Muscle of back (tissue), 11 donors: ENCODE data around the gene GSN. TPM values are rescaled to one million over a fixed set of nuclear protein-coding genes. Genes with fewer than 3 reads are reported as not detected.
A peak's percentile ranks its signal among the peaks of the same experiment; 100 is the strongest.

ENCODE experiments used
- DNase-seq, 3 donors: peaks; one replicate each; pipeline versions ENCODE4 v3.0.0 to v3.0.0-alpha.2; 2013
- polyA plus RNA-seq, 10 donors: library from polyadenylated mRNA; unstranded; fragments of 120-200 nt; gene quantifications; one replicate each; pipeline ENCODE4 v1.2.1, GENCODE V29; 2013; ENCODE audit not compliant: insufficient read length in 10 of 10

GSN gene
- polyA plus RNA-seq, 10 donors = 212 to 476 (median 288) TPM

GRCh38 chr9:121367306-121368137 lies 99.6 kb downstream of the GSN start:
- peak in 1 of 3 donors; percentile 53 for DNase-seq

- DNase-seq = no peak
Observed at GRCh38 chr9:121368138-121368522, 100.2 kb downstream of the GSN start.

- DNase-seq = no peak
Observed at GRCh38 chr9:121368745-121369144, 100.8 kb downstream of the GSN start.

GRCh38 chr9:121369595-121370265 lies 101.8 kb downstream of the GSN start, which contains the start of gene STOM:
Gene STOM (minus strand): TSS chr9:121370250. CDS start chr9:121370187, 63 bp downstream.
- peak; percentile 82 to 96 (median 87) for DNase-seq

- DNase-seq = no peak
Observed at GRCh38 chr9:121371495-121372061, 103.6 kb downstream of the GSN start.

- peak in 1 of 3 donors; percentile 42 for DNase-seq
Observed at GRCh38 chr9:121372239-121373010, 104.5 kb downstream of the GSN start.

GRCh38 chr9:121373011-121373729 lies 105.2 kb downstream of the GSN start:
- peak in 1 of 3 donors; percentile 83 for DNase-seq

GRCh38 chr9:121376214-121376830 lies 108.4 kb downstream of the GSN start:
- no peak for DNase-seq

GRCh38 chr9:121380846-121381245 lies 112.9 kb downstream of the GSN start:
- no peak for DNase-seq

Other genes with a start within 250 kb of the GSN start
- 10 to 100 TPM in 3 of 10 donors, 1 to 10 TPM in 7; 5.6 to 12.3 (median 9.1) TPM for gene C5, start 217.9 kb upstream of the GSN start, polyA plus RNA-seq
- 10 to 100 TPM; 12.9 to 25.0 (median 18.2) TPM for gene CNTRL, start 193.2 kb upstream of the GSN start, polyA plus RNA-seq
- 10 to 100 TPM; 48.6 to 68.1 (median 55.4) TPM for gene RAB14, start 66.3 kb upstream of the GSN start, polyA plus RNA-seq
- 10 to 100 TPM; 55.3 to 87.1 (median 78.1) TPM for gene STOM, start 102.1 kb downstream of the GSN start, polyA plus RNA-seq
- gene GGTA1, start 231.7 kb downstream of the GSN start, polyA plus RNA-seq = 10 to 100 TPM; 10.1 to 13.7 (median 11.9) TPM